HG02981 (cell line): ENCODE measurements around the gene DTX1.

ENCODE experiments used
- ATAC-seq: cut with Tn5 transposase; IDR thresholded peaks from one replicate; pipeline ENCODE4 v1.9.1; 2021; ENCODE audit warnings: mild to moderate bottlenecking, moderate library complexity; ENCODE audit not compliant: unreplicated experiment

The DTX1 gene

DNA sequence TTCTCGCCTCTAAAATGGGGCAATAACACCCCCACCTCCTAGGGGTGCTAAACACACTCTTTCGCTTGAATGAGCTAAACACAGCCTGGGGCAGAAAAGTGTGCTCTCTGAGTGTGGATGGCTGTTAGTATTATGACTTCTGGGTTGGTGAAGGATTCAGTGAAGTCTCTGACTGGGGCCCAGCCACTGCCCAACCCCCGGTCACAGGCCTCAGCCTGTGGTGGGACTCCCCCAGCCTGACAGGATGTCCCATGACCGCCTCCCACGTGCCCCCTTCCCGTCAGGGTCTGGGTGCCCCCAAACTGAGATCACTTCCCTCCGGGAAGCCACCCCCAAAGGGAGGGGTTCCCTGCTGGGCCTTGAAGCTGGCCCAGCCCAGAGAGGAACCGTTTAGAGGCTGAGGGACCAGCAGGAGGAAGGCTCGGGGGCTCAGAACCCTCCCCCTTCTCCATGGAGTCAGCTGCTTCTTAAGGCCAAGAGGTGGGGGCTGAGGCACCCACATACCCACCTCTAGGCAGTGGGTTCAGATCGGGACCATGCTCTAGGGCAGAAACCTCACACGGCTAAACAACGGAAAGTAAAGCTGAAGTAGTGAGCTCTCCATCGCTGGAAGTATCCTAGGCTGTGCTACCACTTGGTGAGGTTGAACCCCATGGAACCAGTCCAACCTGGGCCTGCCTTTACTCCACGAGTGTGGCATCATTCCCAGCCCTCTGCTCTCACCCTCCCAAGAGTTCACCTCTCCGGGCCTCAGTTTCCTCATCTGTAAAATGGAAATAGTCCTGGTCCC lies 13.8 kb downstream of the DTX1 start:
- no peak for ATAC-seq

DNA sequence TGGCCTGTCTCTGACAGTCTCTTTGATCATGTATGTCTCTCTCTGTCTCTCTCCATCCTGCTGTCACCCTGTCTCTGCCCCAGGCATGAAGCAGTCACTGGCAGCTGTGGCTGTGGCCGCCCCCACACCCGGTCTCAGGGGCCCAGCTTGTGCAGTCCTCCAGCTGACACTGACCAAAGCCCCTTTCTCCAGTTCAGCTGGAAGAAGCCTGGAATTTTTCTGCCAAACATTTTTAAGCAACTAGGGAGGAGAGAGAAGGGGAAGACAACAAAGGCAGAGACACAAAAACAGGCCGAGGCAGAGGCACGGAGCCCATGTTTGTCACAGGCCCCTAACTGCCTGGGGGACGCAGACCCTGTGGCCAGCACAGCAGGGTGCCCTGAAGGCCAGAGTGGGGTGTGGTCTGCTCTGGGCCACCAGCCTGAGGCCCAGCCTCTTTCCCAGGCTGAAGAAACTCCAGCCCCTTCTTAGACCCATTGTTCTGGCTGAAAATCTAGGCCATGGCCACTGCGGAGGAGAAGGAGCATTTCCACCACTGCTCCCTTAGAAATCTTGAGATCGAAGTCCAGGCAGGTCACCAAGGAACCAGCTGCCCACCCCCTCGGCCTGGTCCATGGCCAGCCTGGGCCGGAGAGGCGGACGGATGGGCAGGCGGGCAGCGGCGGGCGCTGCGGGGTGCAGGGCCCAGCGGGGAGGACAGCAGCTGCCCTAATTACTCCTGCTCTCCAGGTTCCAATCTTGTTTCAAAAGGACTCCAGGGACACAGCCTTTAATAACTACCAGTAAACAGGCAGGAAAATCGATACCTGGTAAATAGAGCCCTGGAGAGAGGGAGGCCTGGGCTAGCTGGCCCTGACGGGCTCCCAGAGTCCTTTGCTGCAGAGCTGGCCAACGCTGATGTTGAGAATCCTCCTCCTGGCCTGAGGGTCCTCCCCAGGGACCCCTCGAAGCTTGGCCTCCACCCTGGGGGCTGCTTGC lies 14.9 kb downstream of the DTX1 start:
- ATAC-seq, result no peak

- ATAC-seq, result no peak
Measured at GRCh38 chr12:113072136-113072535, 15.6 kb downstream of the DTX1 start.

DNA sequence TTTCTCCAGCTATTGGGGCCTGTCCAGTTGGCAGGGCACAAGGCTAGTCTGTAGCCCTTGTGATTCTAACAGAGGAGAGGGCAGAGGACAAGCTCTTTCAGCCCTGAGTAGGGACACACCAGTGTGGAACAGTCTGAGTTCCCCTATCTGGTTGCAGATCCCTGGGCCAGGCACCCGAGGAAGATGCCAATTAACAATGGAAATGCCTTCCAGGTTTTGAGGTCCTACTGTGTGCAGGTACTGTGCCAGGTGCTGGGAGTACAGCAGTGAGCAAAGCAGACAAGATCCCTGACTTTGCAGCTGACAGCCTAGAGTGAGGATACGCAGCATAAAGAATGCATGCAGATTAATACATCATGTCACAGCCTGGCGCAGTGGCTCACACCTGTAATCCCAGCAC lies 17.1 kb downstream of the DTX1 start:
- ATAC-seq, result no peak

- peak; percentile 91 for ATAC-seq
Measured at GRCh38 chr12:113075137-113075683, 18.7 kb downstream of the DTX1 start.

DNA sequence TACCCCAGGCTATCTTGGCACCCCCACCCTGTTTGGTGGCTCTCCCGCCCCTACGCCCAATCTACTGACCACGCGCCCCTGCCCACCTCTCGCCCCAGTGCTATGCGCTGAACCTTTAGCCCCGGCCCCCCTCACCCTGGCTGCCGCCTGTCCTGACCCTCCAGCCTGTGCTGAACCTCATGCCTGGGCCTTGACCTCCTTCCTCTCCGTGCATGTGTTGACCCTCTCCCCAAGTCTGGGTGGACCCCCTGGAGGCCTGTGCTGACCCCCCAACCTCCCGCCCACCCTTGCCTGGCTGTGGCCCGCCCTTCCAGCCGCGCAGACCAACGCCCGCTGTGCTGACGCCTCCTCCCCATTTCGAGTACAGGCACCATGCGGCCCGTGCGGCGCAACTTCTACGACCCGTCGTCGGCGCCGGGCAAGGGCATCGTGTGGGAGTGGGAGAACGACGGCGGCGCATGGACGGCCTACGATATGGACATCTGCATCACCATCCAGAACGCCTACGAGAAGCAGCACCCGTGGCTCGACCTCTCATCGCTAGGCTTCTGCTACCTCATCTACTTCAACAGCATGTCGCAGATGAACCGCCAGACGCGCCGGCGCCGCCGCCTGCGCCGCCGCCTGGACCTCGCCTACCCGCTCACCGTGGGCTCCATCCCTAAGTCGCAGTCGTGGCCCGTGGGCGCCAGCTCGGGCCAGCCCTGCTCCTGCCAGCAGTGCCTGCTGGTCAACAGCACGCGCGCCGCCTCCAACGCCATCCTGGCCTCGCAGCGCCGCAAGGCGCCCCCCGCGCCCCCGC lies 20.7 kb downstream of the DTX1 start:
- ATAC-seq, result no peak

- no peak for ATAC-seq
Measured at GRCh38 chr12:113077859-113078255, 21.3 kb downstream of the DTX1 start.

- ATAC-seq, result no peak
Measured at GRCh38 chr12:113081873-113082272, 25.3 kb downstream of the DTX1 start.

GRCh38 chr12:113082486-113083148 lies 26.1 kb downstream of the DTX1 start:
- peak; percentile 85 for ATAC-seq

GRCh38 chr12:113083863-113084435 lies 27.4 kb downstream of the DTX1 start:
- no peak for ATAC-seq

DNA sequence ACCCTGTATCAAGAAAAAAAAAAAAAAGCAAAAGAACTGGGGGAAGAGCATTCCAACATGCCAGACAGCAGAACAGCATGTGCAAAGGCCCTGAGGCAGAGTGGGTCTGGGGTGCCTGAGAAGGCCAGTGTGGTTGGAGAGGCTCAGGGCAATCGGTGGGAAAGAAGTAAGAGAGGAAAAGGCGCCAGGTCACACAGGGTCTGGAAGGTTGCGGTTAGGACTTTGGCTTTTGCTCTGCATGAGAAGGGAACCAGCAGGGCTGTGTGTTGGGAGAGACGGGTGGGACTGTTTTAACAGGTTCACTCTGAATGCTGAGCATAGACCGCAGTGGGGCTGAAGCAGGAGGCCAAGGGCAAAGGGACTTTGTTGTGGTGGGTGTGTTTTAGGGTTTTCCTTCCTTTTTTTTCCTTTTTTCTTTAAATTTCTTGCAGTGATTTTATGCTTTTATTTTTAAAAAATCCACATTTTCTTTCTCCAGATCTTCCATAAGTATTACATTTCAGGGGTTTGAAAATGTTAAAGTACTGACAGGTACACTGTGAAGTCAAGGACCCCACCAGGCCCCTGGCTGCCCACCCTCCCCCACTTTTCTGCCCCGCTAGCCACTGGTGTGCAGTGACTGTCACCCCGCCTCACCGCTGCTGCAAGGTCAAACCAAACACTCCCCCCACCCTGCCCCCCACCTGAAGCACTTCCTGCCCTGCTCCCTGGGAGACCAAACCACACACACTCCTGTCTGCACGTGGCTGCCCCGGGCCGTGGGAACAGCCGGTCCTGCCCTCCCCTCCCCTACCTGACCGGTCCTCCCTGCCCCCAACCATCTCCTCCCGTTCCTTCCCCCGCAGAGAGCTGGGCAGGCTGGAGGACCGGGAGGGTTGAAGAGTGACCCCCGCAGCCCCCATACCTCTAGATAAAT lies 30.0 kb downstream of the DTX1 start:
- no peak for ATAC-seq

- no peak for ATAC-seq
Measured at GRCh38 chr12:113087193-113087592, 30.7 kb downstream of the DTX1 start.

- ATAC-seq, result no peak
Measured at GRCh38 chr12:113088037-113088436, 31.5 kb downstream of the DTX1 start.

DNA sequence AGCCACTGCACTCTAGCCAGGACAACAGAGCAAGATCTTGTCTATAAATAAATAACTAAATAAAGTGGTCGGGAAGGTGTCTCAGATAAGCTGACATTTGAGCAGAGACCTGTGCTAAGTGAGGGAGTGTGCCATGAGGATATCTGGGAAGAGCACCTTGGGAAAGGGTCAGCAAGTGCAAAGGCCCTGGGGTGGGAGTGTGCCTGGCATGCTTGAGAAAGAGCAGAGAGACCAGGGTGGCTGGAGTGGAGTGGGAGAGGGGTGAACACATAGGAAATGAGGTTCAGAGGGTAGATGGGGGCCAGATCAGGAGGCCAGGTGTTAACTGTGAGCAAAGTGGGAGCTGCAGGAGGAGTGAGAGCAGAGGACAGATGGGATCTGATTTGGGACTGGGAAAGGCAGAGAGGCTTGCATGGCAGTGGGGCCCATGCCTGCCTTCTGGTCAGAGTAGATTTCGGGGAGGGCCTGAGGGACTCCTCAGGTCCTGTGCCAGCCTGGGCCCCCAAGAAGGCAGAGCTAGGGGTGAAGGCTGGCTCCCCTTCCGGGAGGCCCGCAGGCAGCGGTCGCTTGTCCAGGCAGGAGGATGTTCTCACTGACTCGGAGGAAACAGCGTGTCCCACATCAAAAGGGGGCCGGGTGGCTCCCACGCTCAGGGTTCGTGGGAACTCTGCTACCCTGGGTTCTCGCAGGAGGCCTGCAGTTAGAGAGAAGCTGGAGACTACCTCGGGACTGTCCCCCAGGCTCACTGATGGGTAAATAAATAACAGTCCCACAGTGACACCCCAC lies 32.6 kb downstream of the DTX1 start:
- no peak for ATAC-seq

GRCh38 chr12:113089839-113090238 lies 33.3 kb downstream of the DTX1 start:
- ATAC-seq, result no peak

DNA sequence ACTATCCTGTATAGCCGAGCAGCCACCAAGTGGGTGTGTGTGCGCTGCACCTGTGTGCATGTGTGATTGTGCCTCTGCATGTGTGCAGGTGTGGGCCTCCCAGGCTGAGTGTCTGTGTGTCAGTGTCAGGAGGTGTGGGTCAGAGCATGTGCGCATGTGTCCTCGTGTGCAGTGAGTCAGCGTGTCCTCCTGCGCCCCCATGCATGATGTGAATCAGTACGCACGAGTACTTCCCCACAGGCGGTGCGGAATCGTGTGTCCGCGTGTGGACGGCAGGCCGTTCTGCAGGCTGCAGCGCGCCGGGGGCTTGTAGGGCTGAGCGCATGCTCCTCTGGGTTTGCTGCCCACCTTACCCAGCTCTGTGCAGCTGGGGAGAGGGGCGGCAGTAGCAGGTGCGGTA lies 34.2 kb downstream of the DTX1 start:
- ATAC-seq, result no peak

- no peak for ATAC-seq
Measured at GRCh38 chr12:113091506-113091905, 35.0 kb downstream of the DTX1 start.
